Prostate gland (tissue), 2 donors: ENCODE measurements around the gene KCNAB1. TPM values are rescaled to one million over a fixed set of nuclear protein-coding genes. Genes with fewer than 3 reads are reported as not detected.

Experiments
- DNase-seq: peaks from one replicate; pipeline ENCODE4 v3.0.0-alpha.2; 2019; ENCODE audit warnings: low spot score
- H3K27ac ChIP-seq, 2 donors: fragments of 200-600 bp; sonication (generic); 2 replicates each; pipeline ENCODE4 v1.5.1; 2017 to 2019
- H3K27me3 ChIP-seq: fragments of 200-600 bp; sonication (generic); replicated peaks from 2 replicates; pipeline ENCODE4 v1.5.1; 2019; ENCODE audit not compliant: insufficient read depth
- H3K36me3 ChIP-seq, 2 donors: fragments of 200-600 bp; sonication (generic); 1 replicate in 1 of 2; 2 replicates in 1 of 2; pipeline versions ENCODE4 v1.5.1 to v1.8.1; 2017 to 2019
- H3K4me1 ChIP-seq: fragments of 200-600 bp; sonication (generic); replicated peaks from 2 replicates; pipeline ENCODE4 v1.5.1; 2019
- H3K4me3 ChIP-seq, 2 donors: fragments of 200-600 bp; sonication (generic); 2 replicates each; pipeline ENCODE4 v1.5.1; 2017 to 2019
- H3K9me3 ChIP-seq: fragments of 200-600 bp; sonication (generic); 2 replicates; pipeline ENCODE4 v1.5.1; 2017
- POLR2A ChIP-seq: fragments of 450-650 bp; IDR thresholded peaks from one replicate; pipeline ENCODE4 v1.6.1; 2016; ENCODE audit warnings: antibody characterized with exemption, mild to moderate bottlenecking
- POLR2AphosphoS5 ChIP-seq: sonication (generic); formaldehyde crosslinking; IDR thresholded peaks from one replicate; pipeline ENCODE4 v1.6.1; 2017; ENCODE audit warnings: antibody characterized with exemption
- WGBS: methylation state at CpG from one replicate; pipeline ENCODE4 v1.1.5; 2018; 5-methylcytosine and 5-hydroxymethylcytosine counted together
- intact Hi-C: fragments of 100-400 bp; cut with DNase I; formaldehyde crosslinking; loops from one replicate; pipeline ENCODE4 v1.14.2; 2022
- total RNA-seq, 2 donors: library from RNA; depleted of rRNA; stranded (reverse); fragments of >200 nt; gene quantifications; one replicate each; pipeline ENCODE4 v1.1.0, GENCODE V29; 2016
- TF ChIP-seq, protein P1 (sequence below), 4 experiments: fragments of 200-600 bp in 2 of 4; fragments of 450-650 bp in 2 of 4; sonication (generic) in 2 of 4; IDR thresholded peaks; 1 replicate in 3 of 4; 2 replicates in 1 of 4; pipeline ENCODE4 v1.5.1; 2016 to 2019; ENCODE audit warnings: antibody characterized with exemption in 4 of 4, mild to moderate bottlenecking in 2 of 4, moderate library complexity in 2 of 4

KCNAB1 gene
- total RNA-seq, 2 donors from 2014 or later = 5.2 to 9.5 TPM

- TF ChIP-seq POLR2A = no peak
- no peak for TF ChIP-seq POLR2AphosphoS5
- TF ChIP-seq, protein P1, sequence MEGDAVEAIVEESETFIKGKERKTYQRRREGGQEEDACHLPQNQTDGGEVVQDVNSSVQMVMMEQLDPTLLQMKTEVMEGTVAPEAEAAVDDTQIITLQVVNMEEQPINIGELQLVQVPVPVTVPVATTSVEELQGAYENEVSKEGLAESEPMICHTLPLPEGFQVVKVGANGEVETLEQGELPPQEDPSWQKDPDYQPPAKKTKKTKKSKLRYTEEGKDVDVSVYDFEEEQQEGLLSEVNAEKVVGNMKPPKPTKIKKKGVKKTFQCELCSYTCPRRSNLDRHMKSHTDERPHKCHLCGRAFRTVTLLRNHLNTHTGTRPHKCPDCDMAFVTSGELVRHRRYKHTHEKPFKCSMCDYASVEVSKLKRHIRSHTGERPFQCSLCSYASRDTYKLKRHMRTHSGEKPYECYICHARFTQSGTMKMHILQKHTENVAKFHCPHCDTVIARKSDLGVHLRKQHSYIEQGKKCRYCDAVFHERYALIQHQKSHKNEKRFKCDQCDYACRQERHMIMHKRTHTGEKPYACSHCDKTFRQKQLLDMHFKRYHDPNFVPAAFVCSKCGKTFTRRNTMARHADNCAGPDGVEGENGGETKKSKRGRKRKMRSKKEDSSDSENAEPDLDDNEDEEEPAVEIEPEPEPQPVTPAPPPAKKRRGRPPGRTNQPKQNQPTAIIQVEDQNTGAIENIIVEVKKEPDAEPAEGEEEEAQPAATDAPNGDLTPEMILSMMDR (IDR thresholded peaks at IDR 0.05) = no peak
- no peaks in the 10 kb centered on the region for H3K27me3 ChIP-seq
- intact Hi-C loops = no loop called here
- no peaks in the 10 kb centered on the region for H3K4me1 ChIP-seq
- H3K27ac ChIP-seq = no peak overlapping the region
- no peak for DNase-seq
- H3K4me3 ChIP-seq = no peak overlapping the region
- no peaks in the 10 kb centered on the region for H3K36me3 ChIP-seq
- WGBS = 96% methylated on average over 4 of the region's 4 CpGs
- H3K9me3 ChIP-seq = no peaks in the 10 kb centered on the region
Observed at GRCh38 chr3:156581033-156581432, 460.7 kb downstream of the KCNAB1 start.

GRCh38 chr3:156581954-156582353 lies 461.6 kb downstream of the KCNAB1 start:
- Histone ChIP-seq H3K9me3 (no peaks in the 10 kb centered on the region), H3K27ac (no peak overlapping the region), H3K36me3 (no peaks in the 10 kb centered on the region), H3K4me3 (no peak overlapping the region), H3K4me1 (no peaks in the 10 kb centered on the region), H3K27me3 (no peaks in the 10 kb centered on the region)
- no peak for TF ChIP-seq POLR2AphosphoS5
- TF ChIP-seq, protein P1 (IDR thresholded peaks at IDR 0.05) = no peak
- no peak for TF ChIP-seq POLR2A
- DNase-seq = no peak
- intact Hi-C loops = no loop called here

DNA sequence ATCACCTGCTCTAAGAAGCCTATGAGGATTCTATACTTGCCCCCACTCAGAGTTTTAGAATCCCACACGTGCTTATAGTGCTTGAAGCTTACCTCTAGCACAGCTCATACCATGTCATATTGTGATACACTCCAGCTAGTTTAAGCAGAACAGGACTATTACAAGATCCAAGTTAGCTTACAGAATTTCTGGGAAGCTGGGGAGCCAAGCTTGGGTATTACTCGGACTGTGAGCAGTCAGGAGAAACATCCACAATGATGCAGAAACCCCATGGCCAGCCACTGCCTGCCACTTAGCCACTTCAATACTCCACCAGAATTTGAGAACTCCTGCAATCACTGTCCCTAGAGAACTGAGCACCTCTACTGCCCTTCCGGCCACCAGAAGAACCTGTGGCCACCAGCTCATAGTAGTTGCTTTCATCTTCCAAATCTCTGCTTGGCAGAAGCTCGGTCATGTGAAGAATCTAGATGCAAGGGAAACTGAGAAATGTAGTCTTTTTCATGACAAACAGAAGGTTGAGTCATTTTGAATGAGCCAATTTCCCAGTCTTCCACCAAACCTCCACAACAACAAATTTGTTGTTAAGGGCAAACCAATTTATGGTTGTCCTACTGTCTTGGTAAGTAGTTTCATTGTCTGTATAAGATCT lies 462.3 kb downstream of the KCNAB1 start:
- no peak for TF ChIP-seq POLR2A
- no peak for TF ChIP-seq POLR2AphosphoS5
- TF ChIP-seq, protein P1 (IDR thresholded peaks at IDR 0.05) = no peak
- intact Hi-C loops = no loop called here

GRCh38 chr3:156583469-156583868 lies 463.1 kb downstream of the KCNAB1 start:
- Histone ChIP-seq H3K9me3 (no peaks in the 10 kb centered on the region), H3K36me3 (no peaks in the 10 kb centered on the region), H3K27me3 (no peaks in the 10 kb centered on the region), H3K4me1 (no peaks in the 10 kb centered on the region), H3K4me3 (no peak overlapping the region), H3K27ac (no peak overlapping the region)
- no peak for DNase-seq
- intact Hi-C loops = no loop called here
- TF ChIP-seq, protein P1 (IDR thresholded peaks at IDR 0.05) = no peak
- no peak for TF ChIP-seq POLR2A
- no peak for TF ChIP-seq POLR2AphosphoS5

More for the DNA sequence above, 462.3 kb downstream of the KCNAB1 start:
- DNase-seq = no peak
- WGBS = 89% methylated on average over 4 of the region's 4 CpGs
- no peak overlapping the region for H3K4me3 ChIP-seq
- no peak overlapping the region for H3K27ac ChIP-seq
- no peaks in the 10 kb centered on the region for H3K27me3 ChIP-seq
- no peaks in the 10 kb centered on the region for H3K9me3 ChIP-seq
- no peaks in the 10 kb centered on the region for H3K4me1 ChIP-seq
- no peaks in the 10 kb centered on the region for H3K36me3 ChIP-seq
